GM21381 (cell line): ENCODE measurements around the gene EIF2S1.
"Not testable (repeated sequence)": the region's sequence is repeated elsewhere in the genome, so short reads cannot be mapped to it uniquely, and the experiment has no call there.

ENCODE experiments used
- ATAC-seq: cut with Tn5 transposase; IDR thresholded peaks from one replicate; pipeline ENCODE4 v1.9.1; 2021; ENCODE audit warnings: mild to moderate bottlenecking, moderate library complexity; ENCODE audit not compliant: unreplicated experiment

The EIF2S1 gene

DNA sequence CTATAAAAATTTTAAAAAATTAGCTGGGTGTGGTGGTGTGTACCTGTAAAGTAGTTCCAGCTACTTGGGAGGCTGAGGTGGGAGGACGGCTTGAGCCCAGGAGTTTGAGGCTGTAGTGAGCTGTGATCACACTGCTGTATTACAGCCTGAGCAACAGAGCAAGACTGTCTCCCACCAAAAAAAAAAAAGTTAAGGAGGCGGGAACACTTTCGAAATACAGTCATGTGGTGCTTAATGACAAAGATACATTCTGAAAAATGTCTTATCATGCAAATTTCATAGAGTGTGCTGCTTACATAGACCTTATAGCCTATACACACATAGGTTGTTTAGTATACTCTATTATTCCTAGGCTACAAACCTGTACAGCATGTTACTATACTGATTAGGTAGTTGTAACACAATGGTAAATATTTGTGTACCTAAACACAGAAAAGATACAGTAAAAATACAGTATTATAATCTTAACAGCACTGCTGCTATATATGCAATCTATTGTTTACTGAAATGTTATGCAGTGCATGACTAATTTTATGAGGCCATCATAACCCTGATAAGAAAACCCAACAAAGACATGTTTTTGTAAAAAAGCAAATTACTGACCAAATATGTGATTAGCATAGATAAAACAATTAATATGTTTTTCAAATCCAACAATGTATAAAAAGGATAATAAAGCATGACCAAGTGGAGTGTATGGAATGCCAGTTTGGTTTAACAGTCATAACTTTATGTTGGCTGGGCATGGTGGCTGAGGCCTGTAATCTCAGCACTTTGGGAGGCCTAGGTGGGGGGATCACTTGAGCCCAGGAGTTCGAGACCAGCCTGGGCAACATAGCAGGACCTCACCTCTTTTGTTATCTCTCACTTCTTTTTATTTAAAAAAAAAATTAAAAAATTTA is 11.4 kb downstream of the EIF2S1 start:
- no peak for ATAC-seq

DNA sequence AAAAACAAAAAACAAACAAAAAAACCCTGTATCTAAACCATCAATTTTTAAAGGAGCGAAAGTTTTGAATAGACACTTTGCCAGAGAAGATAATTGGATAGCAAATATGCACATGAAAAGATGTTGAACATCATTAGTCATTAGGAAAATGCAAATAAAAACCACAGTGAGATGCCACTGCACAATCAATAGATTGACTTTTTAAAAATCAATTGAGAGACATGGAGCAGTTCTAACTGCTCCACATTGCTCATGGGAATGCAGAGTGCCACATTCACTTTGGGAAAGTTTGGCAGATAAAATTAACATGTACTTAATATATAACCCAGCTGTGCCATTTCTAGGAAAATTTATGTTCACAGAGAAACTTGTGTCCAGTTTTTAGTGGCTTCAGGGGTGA is 12.7 kb downstream of the EIF2S1 start:
- ATAC-seq, result no peak

DNA sequence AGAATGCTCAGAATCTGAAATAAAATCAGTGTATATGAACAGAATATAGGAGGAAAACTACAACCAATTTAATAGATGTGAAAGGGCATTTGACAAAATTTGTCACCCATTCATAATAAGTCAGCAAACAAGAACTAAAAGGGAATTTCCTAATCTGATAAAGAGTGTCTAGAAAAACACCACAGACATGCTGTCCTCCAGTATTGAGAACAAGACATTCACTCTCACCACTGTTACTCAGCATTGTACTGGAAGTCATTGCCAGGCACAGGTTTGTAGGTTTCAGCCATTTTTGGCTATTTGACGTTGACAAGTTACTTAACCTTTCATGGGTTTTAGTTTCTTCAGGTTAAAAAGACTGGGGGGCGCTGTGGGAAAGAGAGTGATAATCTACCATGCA is 13.2 kb downstream of the EIF2S1 start:
- ATAC-seq, result no peak

DNA sequence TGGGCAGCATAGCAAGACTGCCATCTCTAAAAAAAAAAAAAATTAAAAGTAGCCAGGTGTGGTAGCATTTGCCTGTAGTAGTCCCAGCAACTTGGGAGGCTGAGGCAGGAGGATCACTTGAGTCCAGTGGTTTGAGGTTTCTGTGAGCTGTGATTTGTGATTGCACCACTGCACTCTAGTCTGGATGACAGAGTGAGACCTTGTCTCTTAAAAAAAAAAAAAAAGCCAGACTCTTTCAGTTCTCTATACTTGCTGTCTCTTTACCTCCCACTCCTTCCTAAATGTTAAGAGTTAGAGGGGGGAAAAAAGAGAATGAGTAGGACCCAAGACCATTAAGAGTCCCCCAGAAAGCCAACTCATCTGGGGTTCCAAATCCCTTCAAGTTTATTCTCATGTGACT is 17.8 kb downstream of the EIF2S1 start:
- no peak for ATAC-seq

DNA sequence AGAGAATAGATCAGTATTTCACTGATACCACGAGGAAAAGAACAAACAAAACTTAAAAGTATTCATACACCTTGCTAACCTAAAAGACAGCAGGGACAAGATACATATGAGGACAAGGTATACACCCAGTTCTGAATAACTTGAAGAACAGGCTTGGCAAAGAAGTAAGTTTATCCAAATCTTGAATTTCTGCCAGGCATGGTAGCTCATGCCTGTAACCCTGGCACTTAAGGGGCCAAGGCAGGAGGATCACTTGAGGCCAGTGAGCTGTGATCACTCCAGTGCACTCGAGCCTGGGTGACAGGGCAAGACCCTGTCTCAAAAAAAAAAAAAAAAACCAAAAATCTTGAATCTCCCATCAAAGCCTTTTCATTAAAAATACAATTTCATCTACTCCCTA is 25.0 kb downstream of the EIF2S1 start:
- no peak for ATAC-seq

DNA sequence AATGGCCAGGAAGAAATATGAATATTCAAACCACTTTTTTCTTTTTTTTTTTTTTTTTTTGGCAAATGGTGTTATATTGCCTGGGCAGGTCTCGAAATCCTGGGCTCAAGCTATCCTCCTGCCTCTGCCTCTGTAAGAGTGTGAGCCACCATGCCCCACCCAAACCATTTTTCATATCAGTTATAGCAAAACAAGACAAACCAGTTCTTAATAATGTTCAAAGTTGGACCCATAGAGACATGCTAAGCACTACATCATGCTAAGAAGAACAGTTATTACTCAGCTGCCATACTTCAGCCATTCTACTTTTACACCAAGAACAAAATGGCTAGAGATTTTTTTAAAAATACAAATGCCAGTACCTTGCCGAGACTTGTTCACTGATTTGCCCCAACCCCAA is 25.5 kb downstream of the EIF2S1 start:
- no peak for ATAC-seq

DNA sequence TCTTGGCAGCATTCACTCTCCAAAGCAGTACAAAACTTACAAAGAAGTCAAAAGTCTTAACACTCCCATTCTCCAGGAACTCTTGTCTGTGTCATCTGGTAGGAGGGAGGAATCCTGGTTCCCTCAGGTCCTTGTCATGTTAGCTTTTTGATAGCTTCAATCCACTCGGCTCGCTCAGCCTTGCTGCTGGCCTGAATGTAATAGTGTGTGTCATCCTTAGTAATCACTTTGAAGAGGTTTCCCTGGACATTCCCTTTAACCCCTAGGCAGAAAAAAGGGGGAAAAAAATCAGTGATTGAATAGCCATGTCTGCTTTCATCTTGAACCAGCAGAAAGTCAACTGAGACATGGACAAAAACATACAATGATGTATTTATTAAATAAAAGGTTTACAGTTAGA is 27.1 kb downstream of the EIF2S1 start:
- ATAC-seq, result no peak

DNA sequence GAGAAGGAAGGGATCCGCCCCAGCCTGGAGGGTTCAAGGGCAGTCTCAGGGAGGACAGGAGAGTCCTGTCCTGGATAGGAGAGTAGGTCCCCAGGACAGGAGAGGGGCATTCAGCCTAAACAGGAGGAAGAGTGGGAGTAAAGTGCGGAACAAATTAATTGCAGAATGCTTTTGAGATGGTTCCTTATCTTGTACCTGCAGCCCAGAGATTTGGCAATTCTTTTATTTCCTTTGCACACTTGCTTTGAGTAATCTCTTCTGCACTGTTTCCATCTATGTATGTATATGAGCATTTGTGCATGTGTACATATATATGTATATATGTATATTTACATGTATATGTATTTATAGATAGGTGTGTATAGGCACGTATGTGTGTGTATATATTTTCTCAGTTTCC is 29.1 kb downstream of the EIF2S1 start:
- ATAC-seq, result no peak

DNA sequence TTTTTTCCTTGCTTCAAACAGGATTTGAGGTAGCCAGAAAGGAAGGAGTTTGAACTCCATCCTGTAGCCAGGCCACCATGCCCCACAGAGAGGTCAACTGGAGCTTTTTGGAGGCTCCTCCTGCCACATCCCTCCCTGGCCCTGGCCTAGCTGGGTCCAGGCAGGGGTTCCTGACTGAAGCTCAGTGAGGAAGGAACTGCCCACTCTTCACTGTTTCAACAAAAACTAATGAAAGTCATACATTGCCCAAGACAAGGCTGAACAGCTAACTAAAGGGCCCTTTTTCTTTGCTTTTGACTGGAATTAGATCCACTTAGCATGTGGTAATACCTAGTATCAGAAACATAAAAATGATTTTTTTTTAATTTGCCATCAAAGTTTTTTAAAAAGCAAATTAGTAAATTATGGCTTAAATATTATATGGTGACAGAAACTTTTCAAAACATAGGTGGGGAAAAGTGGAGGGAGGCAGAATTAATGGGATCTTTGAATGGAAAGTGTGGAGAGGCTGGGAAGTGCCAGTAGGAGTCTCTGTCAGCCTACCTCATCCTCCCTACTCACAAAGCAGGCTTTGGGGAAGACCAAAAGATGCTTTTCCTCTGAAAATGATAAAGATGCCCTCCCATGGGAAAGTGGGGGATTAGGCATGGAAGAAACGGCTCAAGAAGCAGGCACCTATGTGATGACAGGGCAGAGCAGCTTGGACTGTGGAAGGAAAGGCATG is 29.8 kb downstream of the EIF2S1 start:
- no peak for ATAC-seq

DNA sequence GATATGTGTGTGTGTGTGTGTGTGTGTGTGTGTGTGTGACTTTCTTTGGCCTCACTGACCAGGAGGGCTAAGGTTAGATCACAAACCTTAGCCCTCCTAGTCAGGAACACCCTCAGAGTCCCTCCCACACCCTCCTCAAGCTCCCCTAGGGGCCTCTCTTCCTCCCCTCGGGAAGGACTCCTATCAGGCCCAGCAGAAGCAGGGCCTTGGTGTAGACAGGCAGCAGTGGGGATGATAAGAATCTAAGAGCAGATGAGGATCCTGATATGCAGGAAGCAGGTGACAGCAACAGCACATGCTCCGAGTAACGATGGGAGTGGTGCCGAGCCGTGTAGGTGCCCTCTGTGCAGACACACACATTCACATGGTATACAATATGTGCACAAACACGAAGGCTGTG is 31.1 kb downstream of the EIF2S1 start:
- ATAC-seq, result no peak

DNA sequence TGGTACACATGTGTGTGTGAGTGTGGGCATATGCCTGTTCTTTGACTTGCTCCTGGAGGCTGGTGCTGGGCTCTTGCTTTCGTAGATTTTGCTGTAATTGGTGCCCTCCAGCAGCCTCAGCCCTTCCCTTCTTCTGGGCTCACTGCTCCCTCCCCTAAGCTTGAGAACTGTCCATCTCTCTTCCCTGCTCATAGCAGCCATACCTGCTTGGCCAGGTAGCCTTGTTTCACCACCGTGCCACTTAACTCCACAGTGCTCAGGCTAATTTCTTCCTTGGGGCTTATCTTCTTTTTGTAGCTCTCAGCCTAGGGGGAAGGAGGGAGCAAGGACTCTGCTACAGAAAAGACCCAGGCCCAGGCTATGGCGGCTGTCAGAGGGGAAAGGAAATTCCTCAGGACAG is 32.0 kb downstream of the EIF2S1 start:
- ATAC-seq, result no peak

DNA sequence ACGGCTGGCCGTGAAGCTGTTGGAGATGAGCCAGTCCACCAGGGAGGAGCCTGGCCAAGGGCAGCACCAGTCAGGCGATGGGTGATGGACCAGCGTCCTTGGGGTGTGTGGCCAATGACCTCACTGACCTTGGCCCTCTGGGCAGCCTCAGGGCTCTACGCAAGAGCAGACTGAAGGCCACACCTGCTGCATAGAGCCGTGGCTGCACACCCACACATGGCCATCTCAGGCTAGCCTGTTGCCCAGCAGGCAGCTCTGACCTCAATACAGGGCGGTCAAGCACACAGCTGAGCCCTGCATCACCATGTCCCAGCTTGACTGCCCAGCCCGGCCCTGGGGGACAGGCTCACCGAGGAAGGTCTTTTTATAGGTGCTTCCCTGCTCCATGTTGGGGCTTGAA is 32.7 kb downstream of the EIF2S1 start:
- no peak for ATAC-seq

DNA sequence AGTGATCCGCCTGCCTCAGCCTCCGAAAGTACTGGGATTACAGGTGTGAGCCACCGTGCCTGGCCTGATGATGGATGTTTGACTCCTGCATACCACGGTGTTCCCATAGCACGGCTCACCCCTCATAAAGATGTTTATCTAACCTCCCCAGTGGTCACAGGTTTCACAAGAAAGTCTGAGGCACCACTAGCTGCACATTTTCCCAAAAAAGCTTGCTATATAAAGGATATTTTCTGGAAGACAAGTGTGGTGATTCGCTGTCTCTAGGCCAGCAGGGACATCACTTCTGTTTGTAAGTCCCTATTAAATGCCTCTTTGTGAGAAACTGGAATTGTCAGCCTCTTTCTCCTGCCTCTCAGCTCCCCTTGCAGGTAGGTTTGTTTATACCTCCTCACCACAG is 33.6 kb downstream of the EIF2S1 start:
- no peak for ATAC-seq

DNA sequence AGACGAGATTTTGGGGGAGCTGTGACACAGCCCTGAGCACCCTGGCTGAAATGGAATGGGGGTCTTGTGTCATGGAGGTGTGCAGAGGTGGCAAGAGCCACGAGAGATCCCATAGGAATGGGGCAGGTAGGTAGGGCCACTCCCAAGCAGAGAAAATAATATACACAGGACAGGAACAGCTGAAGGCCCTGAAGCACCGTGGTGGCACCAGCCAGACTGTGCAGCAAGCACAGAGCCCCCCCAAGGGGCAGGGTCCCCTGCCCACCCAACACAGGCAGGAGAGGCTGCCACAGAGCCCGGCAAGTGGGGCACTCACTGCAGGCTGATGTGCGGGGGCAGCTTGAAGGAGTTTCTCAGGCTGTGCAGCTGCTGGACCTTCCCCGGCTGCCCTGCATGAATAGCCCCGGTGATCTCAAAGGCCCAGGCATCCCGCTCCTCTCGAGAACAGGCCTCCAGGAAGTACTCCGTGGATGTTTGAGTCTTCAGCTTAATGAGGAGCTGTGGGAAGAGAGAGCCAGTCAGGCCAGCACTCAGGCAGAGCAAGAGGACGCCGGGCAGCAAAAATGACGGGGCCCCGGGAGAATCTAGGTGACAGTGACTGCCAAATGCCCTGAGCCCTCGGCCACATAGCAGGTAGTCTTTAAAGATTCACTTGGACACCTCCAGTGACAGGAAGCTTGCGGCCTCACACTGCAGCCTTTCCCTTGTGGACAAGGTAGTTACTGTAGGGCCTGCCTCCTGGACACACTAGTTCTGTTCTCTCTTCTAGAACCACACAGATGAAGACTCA is 35.2 kb downstream of the EIF2S1 start:
- no peak for ATAC-seq

DNA sequence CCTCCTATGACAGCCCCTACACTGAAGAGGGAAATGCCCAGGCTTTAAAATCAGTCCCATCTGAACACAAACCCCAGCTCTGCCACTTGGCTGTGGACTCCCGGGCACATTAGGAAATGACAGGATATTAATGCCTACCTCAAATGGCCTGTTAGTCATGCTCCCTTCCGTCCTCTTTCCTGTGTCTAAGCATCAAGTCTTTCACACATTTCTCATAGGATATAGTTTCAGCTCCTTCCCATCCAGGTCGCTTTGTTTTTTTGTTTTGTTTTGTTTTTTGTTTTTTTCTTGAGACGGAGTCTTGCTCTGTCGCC is 35.7 kb downstream of the EIF2S1 start:
- ATAC-seq, result no peak

DNA sequence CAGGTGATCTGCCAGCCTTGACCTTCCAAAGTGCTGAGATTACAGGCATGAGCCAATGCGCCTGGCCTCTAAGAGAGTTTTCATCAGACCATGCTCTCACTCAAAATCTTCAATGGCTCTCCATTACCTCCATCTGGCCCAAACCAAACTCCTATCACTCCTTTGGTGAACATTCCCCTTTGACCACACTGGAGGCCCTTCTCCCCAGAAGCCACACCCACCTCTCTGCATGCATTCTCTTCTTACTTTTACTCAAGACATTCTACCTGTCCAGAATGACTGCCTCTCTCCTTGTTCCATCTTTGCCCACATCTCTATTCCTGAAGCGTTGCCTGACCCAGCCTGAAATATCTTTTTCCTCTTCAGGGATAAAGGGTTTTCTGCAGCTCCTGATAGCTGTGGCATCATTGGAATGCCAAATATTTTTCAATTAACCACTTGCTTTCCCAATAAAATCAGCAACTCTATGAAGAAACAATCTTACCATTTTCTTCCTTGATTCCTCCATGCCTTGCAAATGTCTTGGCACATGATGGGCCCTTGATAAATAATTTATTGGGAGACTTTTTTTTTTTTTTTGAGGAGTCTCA is 36.3 kb downstream of the EIF2S1 start:
- ATAC-seq, result no peak

DNA sequence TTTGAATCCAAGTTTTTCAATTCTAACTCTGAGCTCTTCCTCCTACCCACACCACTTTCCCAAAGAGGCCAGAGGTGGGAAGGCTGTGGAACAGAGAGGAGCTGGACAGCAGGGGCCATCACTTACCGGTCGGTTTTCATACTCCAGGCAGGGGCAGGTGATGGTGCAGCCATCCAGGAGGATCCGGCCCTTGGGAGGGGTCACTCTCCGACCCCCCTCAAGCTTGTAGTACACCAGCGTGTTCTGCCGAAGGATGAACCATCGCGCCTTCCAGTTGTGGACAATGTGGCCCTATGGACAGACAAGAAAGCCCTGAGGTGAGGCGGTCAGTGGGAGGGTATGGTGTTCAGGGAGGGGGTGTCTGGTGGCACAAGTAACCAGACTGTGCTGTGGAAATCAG is 37.4 kb downstream of the EIF2S1 start:
- no peak for ATAC-seq

DNA sequence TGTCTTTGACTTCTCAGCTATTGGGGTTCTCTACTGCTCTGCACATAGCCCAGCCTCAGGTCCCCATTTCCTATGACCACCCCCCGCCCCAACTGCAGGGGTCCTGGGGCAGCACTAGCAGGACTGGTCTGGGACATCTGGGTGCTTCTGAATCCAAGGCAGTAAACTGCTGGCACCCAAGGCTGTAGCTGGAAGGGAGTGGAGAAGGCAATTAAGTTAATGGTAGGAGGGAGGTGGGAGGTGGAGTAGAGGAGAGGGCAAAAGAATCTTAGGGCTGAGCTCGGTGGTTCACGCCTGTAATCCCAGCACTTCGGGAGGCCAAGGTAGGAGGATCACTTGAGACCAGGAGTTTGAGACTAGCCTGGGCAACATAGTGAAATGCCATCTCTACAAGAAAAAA is 40.3 kb downstream of the EIF2S1 start:
- no peak for ATAC-seq

DNA sequence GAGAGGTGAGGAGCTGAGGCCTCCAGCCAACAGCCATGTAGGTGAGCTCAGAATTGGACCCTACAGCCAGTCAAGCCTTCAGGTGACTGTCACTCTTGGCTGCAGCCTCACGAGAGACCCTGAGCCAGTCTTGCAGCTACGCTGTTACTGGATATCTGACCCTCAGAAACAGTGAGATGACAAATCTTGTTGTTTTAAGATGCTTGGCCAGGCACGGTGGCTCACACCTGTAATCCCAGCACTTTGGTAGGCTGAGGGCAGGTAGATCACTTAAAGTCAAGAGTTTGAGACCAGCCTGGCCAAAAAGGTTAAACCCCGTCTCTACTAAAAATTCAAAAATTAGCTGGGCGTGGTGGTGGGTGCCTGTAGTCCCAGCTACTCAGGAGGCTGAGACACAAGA is 45.6 kb downstream of the EIF2S1 start:
- ATAC-seq, result no peak

DNA sequence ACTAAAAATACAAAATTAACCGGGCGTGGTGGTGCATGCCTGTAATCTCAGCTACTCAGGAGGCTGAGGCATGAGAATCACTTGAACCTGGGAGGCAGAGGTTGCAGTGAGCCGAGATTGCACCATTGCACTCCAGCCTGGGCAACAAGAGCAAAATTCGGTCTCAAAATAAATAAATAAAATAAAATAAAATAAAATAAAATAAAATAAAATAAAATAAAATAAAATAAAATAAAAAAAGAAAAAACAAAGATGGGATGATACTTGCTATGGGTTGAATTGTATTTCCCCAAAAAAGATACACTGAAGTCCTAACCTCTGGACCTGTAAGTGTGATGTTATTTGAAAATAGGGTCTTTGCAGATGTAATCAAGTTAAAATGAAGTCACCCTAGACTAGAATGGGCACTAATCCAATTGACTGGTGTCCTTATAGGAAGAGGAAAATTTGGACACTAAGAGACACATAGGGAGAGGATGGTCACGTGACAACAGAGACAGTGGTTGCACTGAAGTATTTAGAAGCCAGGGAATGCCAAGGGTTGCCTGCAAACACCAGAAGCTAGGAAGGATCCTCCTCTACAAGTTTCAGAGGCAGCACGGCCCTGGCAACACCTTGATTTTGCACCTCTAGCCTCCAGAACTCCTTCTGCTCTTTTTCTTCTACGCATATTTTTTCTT is 48.1 kb downstream of the EIF2S1 start:
- ATAC-seq, result not testable (repeated sequence)

DNA sequence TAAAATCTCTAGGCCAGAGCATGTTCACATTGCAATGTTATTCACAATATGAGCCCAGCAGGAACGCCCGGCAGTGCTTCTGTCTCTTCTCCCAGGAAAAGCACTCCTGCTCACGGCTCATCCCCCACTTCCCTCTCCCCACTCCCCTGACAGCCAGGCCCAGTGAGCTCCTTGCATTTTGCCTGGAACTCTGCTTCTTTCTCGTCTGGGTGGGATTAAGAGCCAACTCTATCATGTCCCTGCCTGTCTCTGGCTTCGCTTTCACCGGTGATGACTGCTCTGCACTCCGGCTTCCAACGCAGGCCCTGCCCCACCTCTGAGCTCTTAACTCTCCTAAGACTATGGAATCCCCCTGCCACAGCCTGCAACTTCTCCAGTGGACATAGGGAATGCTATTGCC is 49.3 kb downstream of the EIF2S1 start:
- no peak for ATAC-seq
